Measurements from ENCODE around the gene NFKBIB.

Gene NFKBIB

DNA sequence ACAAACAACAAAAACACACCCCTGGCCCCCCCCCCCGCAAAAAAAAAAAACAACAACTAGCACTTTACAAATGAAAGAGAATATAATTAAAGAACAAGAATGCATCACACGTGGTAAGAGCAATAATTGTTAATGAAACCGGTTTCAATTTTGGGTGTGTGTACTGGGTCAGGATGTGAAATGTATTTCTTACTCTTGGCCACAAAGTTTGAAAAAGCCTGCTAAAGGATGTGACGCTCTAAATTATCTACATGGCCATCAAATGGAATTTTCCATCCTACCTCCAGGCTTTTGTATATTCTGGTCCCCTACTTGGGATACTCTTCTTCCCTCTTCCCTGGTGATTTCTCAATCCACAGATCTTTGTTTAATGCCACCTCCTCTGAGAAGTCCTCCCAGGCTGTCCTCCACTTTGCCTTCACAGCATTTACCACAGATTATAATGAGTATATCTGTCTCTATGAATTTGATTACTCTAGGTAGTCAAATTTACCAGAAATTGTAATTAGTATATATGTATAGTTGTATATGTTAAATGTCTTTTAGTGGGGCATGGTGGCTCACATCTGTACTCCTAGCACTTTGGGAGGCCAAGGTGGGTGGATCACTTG is 28.7 kb downstream of the NFKBIB start:
- Histone ChIP-seq H3K9me3 (ENCODE audit: insufficient read depth, low read length, severe bottlenecking) (no peaks in the 10 kb centered on the region), H3K4me2 (ENCODE audit: insufficient read depth, low read length) (0 out of 2 replicates have a peak overlapping the region, but pooled peaks have one; percentile 83), H2AFZ (ENCODE audit: low read depth, low read length) (no peak overlapping the region), H4K20me1 (ENCODE audit: insufficient read depth, low read length) (peaks cover 5% of the 10 kb centered on the region; the same call in 1 of the 2 replicates), H3K27me3 (ENCODE audit: insufficient read depth, low read length, poor library complexity) (no peaks in the 10 kb centered on the region), H3K79me2 (ENCODE audit: insufficient read depth, low read length) (peaks cover 44% of the 10 kb centered on the region), H3K36me3 (ENCODE audit: insufficient read depth, low read length) (peaks cover 43% of the 10 kb centered on the region), H3K4me1 (ENCODE audit: insufficient read depth, low read length) (peaks cover 30% of the 10 kb centered on the region), H3K4me3 (ENCODE audit: low read depth in 1 of 2, low read length in 2 of 2) (no peak overlapping the region), H3K27ac (ENCODE audit: low read length) (no peak overlapping the region), H3K9ac (ENCODE audit: low read depth, low read length) (no peak overlapping the region)
- DNase-seq (no peak), ATAC-seq (ENCODE audit: insufficient read depth, low read depth) (no peak)
- TF ChIP-seq EZH2 (IDR thresholded peaks at IDR 0.05; ENCODE audit: borderline replicate concordance, low read depth, low read length, severe bottlenecking): no peak
- TF ChIP-seq, protein P1, sequence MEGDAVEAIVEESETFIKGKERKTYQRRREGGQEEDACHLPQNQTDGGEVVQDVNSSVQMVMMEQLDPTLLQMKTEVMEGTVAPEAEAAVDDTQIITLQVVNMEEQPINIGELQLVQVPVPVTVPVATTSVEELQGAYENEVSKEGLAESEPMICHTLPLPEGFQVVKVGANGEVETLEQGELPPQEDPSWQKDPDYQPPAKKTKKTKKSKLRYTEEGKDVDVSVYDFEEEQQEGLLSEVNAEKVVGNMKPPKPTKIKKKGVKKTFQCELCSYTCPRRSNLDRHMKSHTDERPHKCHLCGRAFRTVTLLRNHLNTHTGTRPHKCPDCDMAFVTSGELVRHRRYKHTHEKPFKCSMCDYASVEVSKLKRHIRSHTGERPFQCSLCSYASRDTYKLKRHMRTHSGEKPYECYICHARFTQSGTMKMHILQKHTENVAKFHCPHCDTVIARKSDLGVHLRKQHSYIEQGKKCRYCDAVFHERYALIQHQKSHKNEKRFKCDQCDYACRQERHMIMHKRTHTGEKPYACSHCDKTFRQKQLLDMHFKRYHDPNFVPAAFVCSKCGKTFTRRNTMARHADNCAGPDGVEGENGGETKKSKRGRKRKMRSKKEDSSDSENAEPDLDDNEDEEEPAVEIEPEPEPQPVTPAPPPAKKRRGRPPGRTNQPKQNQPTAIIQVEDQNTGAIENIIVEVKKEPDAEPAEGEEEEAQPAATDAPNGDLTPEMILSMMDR (IDR thresholded peaks at IDR 0.05; ENCODE audit: borderline replicate concordance, extremely low read depth, low read length, poor library complexity, severe bottlenecking): no peak

- Histone ChIP-seq H3K9me3 (ENCODE audit: insufficient read depth, low read length, severe bottlenecking) (peaks cover 3% of the 10 kb centered on the region), H3K4me1 (ENCODE audit: insufficient read depth, low read length) (peaks cover 30% of the 10 kb centered on the region), H3K4me2 (ENCODE audit: insufficient read depth, low read length) (peak within 1 kb of the TSS; percentile 83), H3K36me3 (ENCODE audit: insufficient read depth, low read length) (peaks cover 33% of the 10 kb centered on the region), H3K4me3 (ENCODE audit: low read depth in 1 of 2, low read length in 2 of 2) (peak within 1 kb of the TSS; percentile 81 to 82), H3K79me2 (ENCODE audit: insufficient read depth, low read length) (peaks cover 44% of the 10 kb centered on the region), H2AFZ (ENCODE audit: low read depth, low read length) (peak within 1 kb of the TSS; percentile 87), H4K20me1 (ENCODE audit: insufficient read depth, low read length) (peaks cover 5% of the 10 kb centered on the region; the same call in 1 of the 2 replicates), H3K27me3 (ENCODE audit: insufficient read depth, low read length, poor library complexity) (no peaks in the 10 kb centered on the region), H3K9ac (ENCODE audit: low read depth, low read length) (peak within 1 kb of the TSS; percentile 73), H3K27ac (ENCODE audit: low read length) (peak within 1 kb of the TSS; percentile 90)
- TF ChIP-seq, protein P1 (IDR thresholded peaks at IDR 0.05; ENCODE audit: borderline replicate concordance, extremely low read depth, low read length, poor library complexity, severe bottlenecking): peak; percentile 99
- TF ChIP-seq EZH2 (IDR thresholded peaks at IDR 0.05; ENCODE audit: borderline replicate concordance, low read depth, low read length, severe bottlenecking): no peak
- ATAC-seq (ENCODE audit: insufficient read depth, low read depth) (peak; percentile 58), DNase-seq (peak; percentile 92)
Observed at GRCh38 chr19:38929929-38930775, 30.4 kb downstream of the NFKBIB start, which contains the start of gene SARS2. Gene SARS2 (minus strand): TSS chr19:38930763. CDS start chr19:38930736, 27 bp downstream.

- TF ChIP-seq, protein P1 (IDR thresholded peaks at IDR 0.05; ENCODE audit: borderline replicate concordance, extremely low read depth, low read length, poor library complexity, severe bottlenecking): no peak
- no peak for TF ChIP-seq EZH2 (IDR thresholded peaks at IDR 0.05; ENCODE audit: borderline replicate concordance, low read depth, low read length, severe bottlenecking)
- Histone ChIP-seq H2AFZ (ENCODE audit: low read depth, low read length) (peak within 1 kb of the TSS; percentile 87), H4K20me1 (ENCODE audit: insufficient read depth, low read length) (peaks cover 5% of the 10 kb centered on the region; the same call in 1 of the 2 replicates), H3K79me2 (ENCODE audit: insufficient read depth, low read length) (peaks cover 44% of the 10 kb centered on the region), H3K9me3 (ENCODE audit: insufficient read depth, low read length, severe bottlenecking) (peaks cover 3% of the 10 kb centered on the region), H3K4me3 (ENCODE audit: low read depth in 1 of 2, low read length in 2 of 2) (peak within 1 kb of the TSS; percentile 81 to 82), H3K27me3 (ENCODE audit: insufficient read depth, low read length, poor library complexity) (no peaks in the 10 kb centered on the region), H3K36me3 (ENCODE audit: insufficient read depth, low read length) (peaks cover 25% of the 10 kb centered on the region), H3K27ac (ENCODE audit: low read length) (peak within 1 kb of the TSS; percentile 90), H3K4me2 (ENCODE audit: insufficient read depth, low read length) (peak within 1 kb of the TSS; percentile 83), H3K4me1 (ENCODE audit: insufficient read depth, low read length) (peaks cover 30% of the 10 kb centered on the region), H3K9ac (ENCODE audit: low read depth, low read length) (peak within 1 kb of the TSS; percentile 73)
- DNase-seq: peak; percentile 99
- ATAC-seq (ENCODE audit: insufficient read depth, low read depth): peak; percentile 97
Observed at GRCh38 chr19:38930776-38931520, 31.2 kb downstream of the NFKBIB start, which contains the start of gene MRPS12. Gene MRPS12 (plus strand): TSS chr19:38930944. CDS start chr19:38931295, 351 bp downstream.
